Measurements from ENCODE around the gene DNM3.
A peak's percentile ranks its signal among the peaks of the same experiment; 100 is the strongest.

DNM3 gene

GRCh38 chr1:171800851-171801250 is 40.4 kb upstream of the DNM3 start:
- Histone ChIP-seq H3K4me2 (no peak overlapping the region), H3K27ac (no peak overlapping the region), H3K9me3 (0 out of 2 replicates have a peak, but pooled peaks cover 4% of the 10 kb centered on the region), H3K4me3 (no peak overlapping the region), H4K20me1 (no peaks in the 10 kb centered on the region), H3K9ac (no peak overlapping the region), H3K27me3 (no peaks in the 10 kb centered on the region), H3K36me3 (peaks cover 49% of the 10 kb centered on the region), H3K4me1 (peaks cover 31% of the 10 kb centered on the region)
- no peak for TF ChIP-seq Cebpa-rat (IDR thresholded peaks at IDR 0.05)

- Histone ChIP-seq H3K4me1 (peaks cover 36% of the 10 kb centered on the region), H3K27ac (no peak overlapping the region), H3K36me3 (peaks cover 43% of the 10 kb centered on the region), H3K9ac (no peak overlapping the region), H3K4me3 (no peak overlapping the region), H3K27me3 (no peaks in the 10 kb centered on the region), H3K9me3 (0 out of 2 replicates have a peak, but pooled peaks cover 4% of the 10 kb centered on the region), H4K20me1 (no peaks in the 10 kb centered on the region), H3K4me2 (no peak overlapping the region)
- no peak for TF ChIP-seq Cebpa-rat (IDR thresholded peaks at IDR 0.05)
Measured at GRCh38 chr1:171801487-171801891, 39.8 kb upstream of the DNM3 start.

GRCh38 chr1:171802207-171802606 is 39.1 kb upstream of the DNM3 start:
- Histone ChIP-seq H3K4me1 (peaks cover 36% of the 10 kb centered on the region), H3K36me3 (peaks cover 36% of the 10 kb centered on the region), H3K4me2 (no peak overlapping the region), H3K9ac (no peak overlapping the region), H4K20me1 (no peaks in the 10 kb centered on the region), H3K9me3 (0 out of 2 replicates have a peak, but pooled peaks cover 4% of the 10 kb centered on the region), H3K27ac (no peak overlapping the region), H3K27me3 (no peaks in the 10 kb centered on the region), H3K4me3 (no peak overlapping the region)
- no peak for TF ChIP-seq Cebpa-rat (IDR thresholded peaks at IDR 0.05)

- Histone ChIP-seq H4K20me1 (no peaks in the 10 kb centered on the region), H3K4me1 (peaks cover 36% of the 10 kb centered on the region), H3K4me3 (no peak overlapping the region), H3K36me3 (peaks cover 27% of the 10 kb centered on the region), H3K27ac (no peak overlapping the region), H3K4me2 (no peak overlapping the region; the same call in 1 of the 2 replicates), H3K27me3 (no peaks in the 10 kb centered on the region), H3K9me3 (0 out of 2 replicates have a peak, but pooled peaks cover 4% of the 10 kb centered on the region), H3K9ac (no peak overlapping the region)
- no peak for TF ChIP-seq Cebpa-rat (IDR thresholded peaks at IDR 0.05)
Measured at GRCh38 chr1:171803045-171803444, 38.3 kb upstream of the DNM3 start.

GRCh38 chr1:171803461-171804022 is 37.8 kb upstream of the DNM3 start:
- Histone ChIP-seq H3K9me3 (0 out of 2 replicates have a peak, but pooled peaks cover 4% of the 10 kb centered on the region), H3K36me3 (peaks cover 23% of the 10 kb centered on the region), H4K20me1 (no peaks in the 10 kb centered on the region), H3K27me3 (no peaks in the 10 kb centered on the region), H3K4me2 (peak overlapping the region; percentile 56), H3K4me3 (no peak overlapping the region), H3K9ac (no peak overlapping the region), H3K4me1 (peaks cover 36% of the 10 kb centered on the region), H3K27ac (no peak overlapping the region)
- no peak for TF ChIP-seq Cebpa-rat (IDR thresholded peaks at IDR 0.05)

GRCh38 chr1:171805395-171806115 is 35.7 kb upstream of the DNM3 start:
- Histone ChIP-seq H3K36me3 (0 out of 2 replicates have a peak, but pooled peaks cover 4% of the 10 kb centered on the region), H3K4me3 (no peak overlapping the region), H3K27ac (0 out of 2 replicates have a peak overlapping the region, but pooled peaks have one; percentile 13), H3K27me3 (no peaks in the 10 kb centered on the region), H3K4me1 (peaks cover 36% of the 10 kb centered on the region), H3K9ac (0 out of 2 replicates have a peak overlapping the region, but pooled peaks have one; percentile 2), H3K9me3 (0 out of 2 replicates have a peak, but pooled peaks cover 4% of the 10 kb centered on the region), H3K4me2 (peak overlapping the region; percentile 56), H4K20me1 (no peaks in the 10 kb centered on the region)
- no peak for TF ChIP-seq Cebpa-rat (IDR thresholded peaks at IDR 0.05)

- H4K20me1 ChIP-seq = no peaks in the 10 kb centered on the region
- H3K4me2 ChIP-seq = no peak overlapping the region
- no peak overlapping the region for H3K4me3 ChIP-seq
- no peak overlapping the region for H3K9ac ChIP-seq
- TF ChIP-seq Cebpa-rat (IDR thresholded peaks at IDR 0.05) = no peak
- H3K36me3 ChIP-seq = 0 out of 2 replicates have a peak, but pooled peaks cover 4% of the 10 kb centered on the region
- H3K4me1 ChIP-seq = peaks cover 36% of the 10 kb centered on the region
- no peak overlapping the region for H3K27ac ChIP-seq
- H3K27me3 ChIP-seq = no peaks in the 10 kb centered on the region
- 0 out of 2 replicates have a peak, but pooled peaks cover 4% of the 10 kb centered on the region for H3K9me3 ChIP-seq
Measured at GRCh38 chr1:171807556-171807955, 33.7 kb upstream of the DNM3 start.

- no peak overlapping the region for H3K9ac ChIP-seq
- H3K4me3 ChIP-seq = no peak overlapping the region
- no peak overlapping the region for H3K27ac ChIP-seq
- peaks cover 16% of the 10 kb centered on the region for H3K4me1 ChIP-seq
- no peak overlapping the region for H3K4me2 ChIP-seq
- H3K36me3 ChIP-seq = no peaks in the 10 kb centered on the region
- H3K27me3 ChIP-seq = no peaks in the 10 kb centered on the region
- TF ChIP-seq Cebpa-rat (IDR thresholded peaks at IDR 0.05) = no peak
- H3K9me3 ChIP-seq = no peaks in the 10 kb centered on the region
- no peaks in the 10 kb centered on the region for H4K20me1 ChIP-seq
Measured at GRCh38 chr1:171809834-171810233, 31.5 kb upstream of the DNM3 start.

- no peaks in the 10 kb centered on the region for H3K27me3 ChIP-seq
- no peak overlapping the region for H3K27ac ChIP-seq
- H3K4me3 ChIP-seq = no peak overlapping the region
- no peaks in the 10 kb centered on the region for H3K36me3 ChIP-seq
- no peak for TF ChIP-seq Cebpa-rat (IDR thresholded peaks at IDR 0.05)
- H3K4me1 ChIP-seq = no peaks in the 10 kb centered on the region
- H3K9me3 ChIP-seq = no peaks in the 10 kb centered on the region
- H4K20me1 ChIP-seq = no peaks in the 10 kb centered on the region
- no peak overlapping the region for H3K9ac ChIP-seq
- H3K4me2 ChIP-seq = no peak overlapping the region
Measured at GRCh38 chr1:171811672-171812071, 29.6 kb upstream of the DNM3 start.

GRCh38 chr1:171814692-171815091 is 26.6 kb upstream of the DNM3 start:
- Histone ChIP-seq H3K4me2 (no peak overlapping the region), H4K20me1 (no peaks in the 10 kb centered on the region), H3K9me3 (no peaks in the 10 kb centered on the region), H3K9ac (no peak overlapping the region), H3K36me3 (no peaks in the 10 kb centered on the region), H3K4me3 (no peak overlapping the region), H3K27me3 (no peaks in the 10 kb centered on the region), H3K4me1 (no peaks in the 10 kb centered on the region), H3K27ac (no peak overlapping the region)
- no peak for TF ChIP-seq Cebpa-rat (IDR thresholded peaks at IDR 0.05)

Data from BLaER1 (cell line).